NCI-H2171 treated with DMSO at 0.1 percent for 48 hours (cell line): Measurements from ENCODE around the gene ATRIP.

ENCODE experiments used
- DNase-seq: peaks from one replicate; lab custom pipeline; 2025; lab: John Stamatoyannopoulos, UW

Gene ATRIP

GRCh38 chr3:48410205-48411040, 36.1 kb upstream of the ATRIP start:
- no peak for DNase-seq

- DNase-seq, result no peak
Observed at GRCh38 chr3:48411041-48411588, 35.4 kb upstream of the ATRIP start.

DNA sequence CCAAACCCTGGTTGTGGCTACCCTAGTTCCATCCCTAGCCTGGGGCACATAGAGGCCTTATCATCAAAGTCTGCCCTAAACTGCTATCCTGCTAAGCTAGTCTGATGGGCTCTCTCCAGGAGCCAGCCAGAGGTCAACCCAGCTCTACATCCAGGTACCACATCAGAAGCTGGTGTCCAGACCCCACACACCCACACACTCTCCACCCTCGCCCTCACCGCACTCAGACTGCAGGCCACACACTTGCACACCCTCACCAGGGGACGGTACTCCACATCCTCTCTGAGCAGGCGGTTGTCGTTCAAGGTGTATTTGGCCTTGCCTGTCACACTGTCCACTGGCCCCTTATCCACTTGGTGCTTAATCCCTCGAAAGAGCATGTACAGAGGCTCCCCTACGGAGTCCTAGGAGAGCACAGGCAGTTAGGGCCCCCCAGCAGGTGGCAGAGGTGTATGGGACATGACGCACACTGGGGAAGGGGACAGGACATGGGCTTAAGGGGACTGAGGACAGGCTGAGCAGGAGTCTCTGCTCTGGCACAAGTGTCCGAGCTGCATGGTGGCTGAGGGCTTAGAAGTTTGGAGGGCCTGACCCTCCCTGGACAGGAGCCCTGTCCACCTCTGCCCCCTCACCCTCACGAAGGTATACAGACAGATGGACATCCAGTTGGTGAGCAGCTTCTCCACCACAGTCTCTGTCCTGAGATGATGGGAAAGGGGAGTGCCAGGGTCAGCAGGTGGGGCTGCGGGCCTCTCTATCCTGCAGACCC, 34.7 kb upstream of the ATRIP start:
- no peak for DNase-seq

DNA sequence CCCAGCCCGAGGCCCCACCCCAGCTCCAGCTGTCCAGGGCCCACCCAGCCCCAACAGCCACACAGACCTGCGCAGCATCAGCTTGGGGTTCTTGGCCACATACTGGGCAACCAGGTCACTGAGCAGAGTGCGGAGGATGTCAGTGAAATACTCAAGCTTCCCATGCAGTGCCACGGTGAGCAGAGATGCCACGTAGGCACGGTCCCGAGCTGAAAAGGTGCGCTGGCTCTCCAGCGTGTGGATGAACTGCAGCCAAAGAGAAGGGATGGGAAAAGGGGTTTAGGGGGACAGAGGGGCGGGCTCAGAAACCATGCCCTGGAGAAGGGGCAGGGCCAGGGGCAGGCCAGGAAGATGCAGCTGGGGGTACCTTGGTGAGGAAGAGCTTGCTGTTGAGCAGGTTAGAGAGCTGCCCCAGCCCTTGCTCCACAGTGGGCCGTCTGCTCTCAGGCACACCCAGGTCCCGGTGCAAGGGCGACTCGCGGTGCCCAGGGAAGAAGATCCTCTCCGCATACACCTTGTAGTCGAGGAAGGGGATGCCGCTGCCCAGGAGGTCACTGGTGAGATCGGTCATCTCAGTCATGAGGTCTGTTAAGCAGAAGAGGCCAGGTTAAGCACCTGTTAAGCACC, 34.0 kb upstream of the ATRIP start:
- DNase-seq, result no peak

DNA sequence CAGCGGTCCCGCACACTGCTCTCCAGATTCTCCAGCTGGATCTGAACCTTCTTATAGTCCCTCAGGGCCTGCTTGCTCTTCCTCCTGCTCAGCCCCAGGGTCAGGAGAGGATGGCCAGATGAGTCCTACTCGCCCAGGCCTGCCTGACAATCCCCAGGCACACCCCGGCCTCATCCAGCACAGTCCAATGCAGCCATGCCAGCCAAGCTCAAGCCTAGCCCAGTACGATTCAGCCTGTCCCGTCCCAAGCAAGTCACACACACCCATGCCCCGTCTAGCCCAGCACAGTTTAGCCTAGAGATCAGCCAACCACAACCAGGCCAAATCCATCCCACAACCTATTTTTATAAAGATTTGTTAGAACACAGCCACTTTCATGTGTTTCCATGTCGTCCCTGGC, 33.5 kb upstream of the ATRIP start:
- DNase-seq, result no peak

- DNase-seq, result no peak
Observed at GRCh38 chr3:48413611-48414010, 32.9 kb upstream of the ATRIP start.

DNA sequence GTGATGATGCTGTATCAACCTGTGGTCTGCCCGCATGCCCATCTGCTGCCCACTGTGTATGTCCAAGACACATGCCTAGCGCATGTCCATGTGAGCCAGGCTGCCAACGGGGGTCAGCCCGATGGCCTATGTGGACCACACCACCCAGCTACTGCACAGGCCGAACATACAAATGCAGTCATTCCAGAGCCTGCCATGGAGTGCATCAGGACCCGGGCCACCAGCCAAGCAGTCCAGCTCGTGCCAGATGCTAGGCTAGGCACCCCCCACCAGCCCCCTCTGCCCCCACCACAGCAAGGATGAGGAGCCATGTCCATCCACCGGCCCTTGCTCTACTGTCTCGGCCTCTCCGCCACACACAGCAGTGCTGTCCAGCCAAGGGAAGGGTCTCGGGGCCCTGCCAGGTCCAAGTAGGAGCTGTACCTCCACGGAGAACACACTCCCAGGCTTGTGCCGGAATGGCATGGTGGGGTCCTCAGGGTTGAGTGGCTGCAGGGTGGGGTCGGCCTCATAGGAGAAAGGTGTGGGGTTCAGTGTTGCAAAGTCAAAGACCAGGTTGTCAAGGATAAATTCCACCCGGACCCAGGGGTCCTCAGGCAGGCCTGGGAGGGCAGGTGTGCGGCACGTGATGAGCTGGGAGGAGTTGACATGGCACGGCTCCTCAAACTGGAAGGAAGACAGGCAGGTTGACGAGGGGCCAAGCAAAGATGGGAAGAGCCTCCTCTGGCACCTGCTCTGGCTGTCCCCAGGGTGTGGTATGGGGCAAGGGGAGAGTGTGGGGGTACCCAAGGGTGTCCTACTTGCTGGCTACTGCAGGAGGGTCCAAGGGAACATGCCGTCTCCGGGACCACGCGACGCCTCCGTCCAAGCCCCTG, 31.9 kb upstream of the ATRIP start:
- no peak for DNase-seq

- no peak for DNase-seq
Observed at GRCh38 chr3:48415251-48415953, 31.1 kb upstream of the ATRIP start.

- no peak for DNase-seq
Observed at GRCh38 chr3:48416091-48416505, 30.4 kb upstream of the ATRIP start.

DNA sequence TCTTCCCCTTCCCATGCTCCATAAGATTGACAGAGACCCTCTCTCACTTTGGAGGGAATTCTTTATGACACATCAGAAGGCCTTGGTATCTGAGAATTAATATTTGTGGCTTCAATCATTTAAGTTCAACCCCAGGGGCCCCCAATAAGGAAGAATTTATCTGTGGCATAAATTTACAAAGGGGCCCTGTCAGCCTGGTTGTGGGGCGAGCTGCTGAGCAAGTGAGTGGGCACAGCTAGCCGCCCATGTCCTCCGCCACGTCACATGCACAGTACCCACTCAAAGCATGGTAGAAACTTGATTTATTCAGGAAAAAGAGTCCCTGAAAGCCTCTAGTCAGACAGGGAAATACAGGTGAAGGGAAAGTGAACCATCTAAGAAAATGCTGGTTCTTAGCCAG, 30.0 kb upstream of the ATRIP start:
- no peak for DNase-seq

GRCh38 chr3:48417529-48418108, 28.9 kb upstream of the ATRIP start:
- no peak for DNase-seq

- no peak for DNase-seq
Observed at GRCh38 chr3:48418140-48418539, 28.4 kb upstream of the ATRIP start.

- no peak for DNase-seq
Observed at GRCh38 chr3:48418651-48419050, 27.9 kb upstream of the ATRIP start.

GRCh38 chr3:48419149-48419548, 27.4 kb upstream of the ATRIP start:
- DNase-seq, result no peak

- DNase-seq, result no peak
Observed at GRCh38 chr3:48419597-48419996, 26.9 kb upstream of the ATRIP start.

- DNase-seq, result no peak
Observed at GRCh38 chr3:48420561-48420960, 26.0 kb upstream of the ATRIP start.

- no peak for DNase-seq
Observed at GRCh38 chr3:48422272-48422671, 24.3 kb upstream of the ATRIP start.

DNA sequence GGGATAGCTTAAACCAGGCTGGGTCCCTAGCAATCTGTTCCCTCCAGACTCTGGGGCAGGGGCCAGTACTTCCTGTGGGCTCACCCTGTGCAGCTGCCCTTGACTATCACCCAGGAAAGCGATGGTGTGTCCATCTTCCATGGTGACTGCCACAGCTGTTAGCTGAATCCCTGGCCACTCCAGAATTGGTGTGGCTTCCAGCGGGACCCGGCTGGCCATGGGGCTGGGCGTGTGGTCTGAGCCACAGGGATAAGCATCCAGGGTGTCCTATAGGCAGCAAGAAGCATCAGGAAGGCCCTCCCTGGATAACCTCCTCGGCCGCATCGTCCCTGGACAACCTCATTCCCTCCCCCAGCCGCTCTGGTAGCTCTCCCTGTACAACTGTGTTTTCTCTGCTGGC, 23.9 kb upstream of the ATRIP start:
- no peak for DNase-seq

GRCh38 chr3:48423241-48423882, 23.2 kb upstream of the ATRIP start:
- DNase-seq, result no peak
